Measurements from ENCODE around the gene CABYR. TPM values are rescaled to one million over a fixed set of nuclear protein-coding genes. Genes with fewer than 3 reads are reported as not detected.

The CABYR gene
- total RNA-seq, 1 donor from 2014 or later = 2.8 TPM

DNA sequence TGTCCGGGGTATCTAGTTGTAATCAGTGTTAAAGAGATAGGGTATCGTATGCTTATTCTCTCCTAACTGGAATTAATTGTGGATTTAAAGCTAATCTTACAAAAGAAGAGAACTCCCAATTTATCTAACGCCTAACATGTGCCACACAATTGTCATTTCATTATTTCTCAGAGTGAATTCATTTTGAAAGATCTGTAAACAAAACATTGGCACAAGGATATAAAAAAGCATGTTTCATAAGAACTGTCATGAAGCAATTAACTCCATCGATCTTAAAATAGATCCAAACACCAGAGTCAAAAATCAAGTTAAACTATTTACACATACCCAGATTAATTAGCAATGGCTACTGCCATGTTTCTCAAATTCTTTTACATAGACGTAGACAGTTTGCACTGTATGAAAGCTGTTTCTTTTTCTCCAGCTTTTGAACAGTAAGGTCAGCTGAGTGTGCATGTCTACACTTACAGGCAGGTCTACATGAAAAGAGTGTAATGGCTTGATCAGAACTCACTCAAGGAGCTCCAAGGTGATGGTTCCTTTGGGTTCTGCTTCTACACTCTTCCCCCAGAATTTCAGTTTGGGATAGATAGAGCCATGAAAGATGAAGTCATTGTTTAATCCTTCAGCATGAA is 38.8 kb downstream of the CABYR start:
- H3K4me3 Mint-ChIP-seq = peak overlapping the region; percentile 79
- H3K9me3 Mint-ChIP-seq = no peaks in the 10 kb centered on the region
- peaks cover 18% of the 10 kb centered on the region for H3K4me1 Mint-ChIP-seq
- DNase-seq (no peak), ATAC-seq (ENCODE audit: low read depth) (no peak)
- no peaks in the 10 kb centered on the region for H3K27me3 Mint-ChIP-seq
- H3K36me3 Mint-ChIP-seq (ENCODE audit: low read depth) = no peaks in the 10 kb centered on the region
- intact Hi-C loops (cut with micrococcal nuclease) = loop anchor here (1.0 to 5.0 kb wide), 4 partner anchors 12 to 250 kb away; partner anchors contain the start of gene IMPACT
- ChIA-PET CTCF (interaction anchor here (1.0 to 4.0 kb wide), 12 partner anchors 11 to 311 kb away, joined by 3 to 42 read pairs (median 4); no protein-coding TSS in a partner anchor), POLR2A (interaction anchor here (0.7 to 2.1 kb wide), 4 partner anchors 38 to 314 kb away, joined by 3 to 8 read pairs (median 6); partner anchors contain the start of genes CABYR and IMPACT)
- TF ChIP-seq, protein P1, sequence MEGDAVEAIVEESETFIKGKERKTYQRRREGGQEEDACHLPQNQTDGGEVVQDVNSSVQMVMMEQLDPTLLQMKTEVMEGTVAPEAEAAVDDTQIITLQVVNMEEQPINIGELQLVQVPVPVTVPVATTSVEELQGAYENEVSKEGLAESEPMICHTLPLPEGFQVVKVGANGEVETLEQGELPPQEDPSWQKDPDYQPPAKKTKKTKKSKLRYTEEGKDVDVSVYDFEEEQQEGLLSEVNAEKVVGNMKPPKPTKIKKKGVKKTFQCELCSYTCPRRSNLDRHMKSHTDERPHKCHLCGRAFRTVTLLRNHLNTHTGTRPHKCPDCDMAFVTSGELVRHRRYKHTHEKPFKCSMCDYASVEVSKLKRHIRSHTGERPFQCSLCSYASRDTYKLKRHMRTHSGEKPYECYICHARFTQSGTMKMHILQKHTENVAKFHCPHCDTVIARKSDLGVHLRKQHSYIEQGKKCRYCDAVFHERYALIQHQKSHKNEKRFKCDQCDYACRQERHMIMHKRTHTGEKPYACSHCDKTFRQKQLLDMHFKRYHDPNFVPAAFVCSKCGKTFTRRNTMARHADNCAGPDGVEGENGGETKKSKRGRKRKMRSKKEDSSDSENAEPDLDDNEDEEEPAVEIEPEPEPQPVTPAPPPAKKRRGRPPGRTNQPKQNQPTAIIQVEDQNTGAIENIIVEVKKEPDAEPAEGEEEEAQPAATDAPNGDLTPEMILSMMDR (IDR thresholded peaks at IDR 0.05) = no peak
- peak overlapping the region; percentile 95 for H3K27ac Mint-ChIP-seq

DNA sequence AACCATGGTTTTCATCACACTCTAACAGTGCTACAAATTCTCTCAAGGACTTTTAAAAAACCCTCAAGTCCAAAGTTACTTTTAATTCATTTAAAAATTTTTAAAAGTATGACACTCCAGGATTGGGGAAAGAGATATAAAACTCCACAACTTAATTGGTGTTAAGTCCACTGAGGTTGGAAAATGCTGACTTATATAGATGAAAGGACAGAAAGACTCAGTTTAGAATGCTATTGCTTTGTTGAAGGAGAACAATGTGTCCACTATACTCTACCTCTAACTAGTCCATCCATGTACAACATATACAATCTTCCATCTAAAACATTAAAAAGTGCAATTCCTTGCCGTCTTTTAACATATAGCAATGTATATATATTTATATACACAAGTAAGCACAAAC is 41.2 kb downstream of the CABYR start:
- no peaks in the 10 kb centered on the region for H3K27me3 Mint-ChIP-seq
- H3K27ac Mint-ChIP-seq = no peak overlapping the region
- H3K4me3 Mint-ChIP-seq = no peak overlapping the region
- no peaks in the 10 kb centered on the region for H3K9me3 Mint-ChIP-seq
- H3K4me1 Mint-ChIP-seq = peaks cover 18% of the 10 kb centered on the region
- POLR2A ChIA-PET = no interaction called here
- TF ChIP-seq, protein P1 (IDR thresholded peaks at IDR 0.05) = no peak
- no peaks in the 10 kb centered on the region for H3K36me3 Mint-ChIP-seq (ENCODE audit: low read depth)
- no peak for DNase-seq
- ATAC-seq (ENCODE audit: low read depth) = no peak
- intact Hi-C loops (cut with micrococcal nuclease) = no loop called here
- CTCF ChIA-PET = no interaction called here

DNA sequence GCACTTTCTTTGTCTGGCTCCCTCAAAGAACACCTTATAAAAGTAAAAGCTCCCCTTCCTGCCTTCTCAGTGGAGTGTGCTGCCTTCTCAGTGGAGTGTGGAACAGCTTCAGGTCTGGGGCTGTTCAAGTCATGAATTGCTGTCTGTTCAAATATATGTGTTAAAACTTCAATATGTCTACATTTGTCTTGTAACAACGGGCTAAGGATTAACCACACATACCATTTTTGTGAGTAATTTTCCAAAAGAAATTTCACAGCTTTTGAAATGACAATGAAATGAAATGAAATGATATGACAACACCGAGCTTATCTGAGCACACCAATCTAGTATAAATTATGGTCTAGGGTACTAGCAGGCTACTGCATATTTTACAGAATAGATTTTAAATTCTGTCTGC is 42.9 kb downstream of the CABYR start:
- Mint-ChIP-seq H3K9me3 (no peaks in the 10 kb centered on the region), H3K4me1 (peaks cover 13% of the 10 kb centered on the region), H3K4me3 (no peak overlapping the region), H3K27ac (no peak overlapping the region), H3K36me3 (ENCODE audit: low read depth) (no peaks in the 10 kb centered on the region), H3K27me3 (no peaks in the 10 kb centered on the region)
- no peak for ATAC-seq (ENCODE audit: low read depth)
- TF ChIP-seq, protein P1 (IDR thresholded peaks at IDR 0.05) = no peak
- CTCF ChIA-PET = no interaction called here
- intact Hi-C loops (cut with micrococcal nuclease) = no loop called here
- POLR2A ChIA-PET = interaction anchor here (0.6 kb wide), 1 partner anchor 1024 kb away, joined by 6 read pairs; no protein-coding TSS in a partner anchor
- no peak for DNase-seq

DNA sequence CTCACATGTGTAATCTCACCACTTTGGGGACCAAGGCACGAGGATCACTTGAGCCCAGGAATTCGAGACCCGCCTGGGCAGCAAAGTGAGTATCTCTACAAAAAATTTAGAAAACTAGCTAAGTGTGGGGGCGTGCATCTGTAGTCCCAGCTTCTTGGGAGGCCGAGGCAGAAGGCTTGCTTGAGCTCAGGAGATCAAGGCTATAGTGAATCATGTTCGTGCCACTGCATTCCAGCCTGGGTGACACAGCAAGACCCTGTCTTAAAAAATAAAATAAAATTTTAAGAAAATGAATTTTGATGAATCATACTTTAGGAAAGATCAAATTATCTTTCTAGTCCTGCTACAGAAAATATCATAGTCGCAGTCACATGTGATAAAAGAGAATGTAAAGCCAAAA is 46.9 kb downstream of the CABYR start:
- Mint-ChIP-seq H3K27me3 (peaks cover 9% of the 10 kb centered on the region), H3K9me3 (no peaks in the 10 kb centered on the region), H3K4me3 (no peak overlapping the region), H3K36me3 (ENCODE audit: low read depth) (no peaks in the 10 kb centered on the region), H3K4me1 (peaks cover 21% of the 10 kb centered on the region), H3K27ac (no peak overlapping the region)
- DNase-seq (no peak), ATAC-seq (ENCODE audit: low read depth) (no peak)
- TF ChIP-seq, protein P1 (IDR thresholded peaks at IDR 0.05) = no peak
- POLR2A ChIA-PET = no interaction called here
- CTCF ChIA-PET = interaction anchor here (1.5 kb wide), 1 partner anchor 9 kb away, joined by 3 read pairs; no protein-coding TSS in a partner anchor
- intact Hi-C loops (cut with micrococcal nuclease) = no loop called here

DNA sequence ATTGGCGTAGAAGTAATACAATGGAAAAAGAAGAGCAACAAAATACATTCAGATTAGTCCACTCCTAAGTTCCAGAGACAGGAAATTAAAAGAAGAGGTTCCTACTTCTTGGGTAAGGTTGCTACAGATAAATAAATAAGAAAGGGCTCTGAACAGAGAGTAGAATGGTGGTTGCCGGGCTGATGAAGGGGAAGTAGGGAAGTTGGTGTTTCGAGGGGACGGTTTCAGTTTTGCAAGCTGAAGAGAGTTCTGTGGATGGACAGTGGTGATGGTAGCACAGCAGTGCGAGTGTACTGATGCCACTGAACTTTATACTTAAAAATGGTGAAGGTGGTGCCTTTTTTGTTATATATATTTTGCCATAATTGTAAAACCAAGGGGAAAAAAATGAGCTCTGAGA is 48.2 kb downstream of the CABYR start:
- peak; percentile 61 for ATAC-seq (ENCODE audit: low read depth)
- peak overlapping the region; percentile 27 for H3K27ac Mint-ChIP-seq

More for the DNA sequence above, 48.2 kb downstream of the CABYR start:
- DNase-seq = no peak
- Mint-ChIP-seq H3K9me3 (no peaks in the 10 kb centered on the region), H3K4me1 (peaks cover 21% of the 10 kb centered on the region), H3K4me3 (peak overlapping the region; percentile 68), H3K36me3 (ENCODE audit: low read depth) (no peaks in the 10 kb centered on the region), H3K27me3 (peaks cover 9% of the 10 kb centered on the region)
- intact Hi-C loops (cut with micrococcal nuclease) = no loop called here
- TF ChIP-seq, protein P1 (IDR thresholded peaks at IDR 0.05) = no peak
- ChIA-PET POLR2A (interaction anchor here (0.5 to 1.5 kb wide), 3 partner anchors 10 to 1340 kb away, joined by 3 to 4 read pairs (median 4); partner anchors contain the start of gene CABYR), CTCF (interaction anchor here (1.0 to 3.5 kb wide), 3 partner anchors 8 to 49 kb away, joined by 3 to 28 read pairs (median 5); partner anchors contain the start of gene CABYR)

Measured in activated B cell treated with CpG ODN at 0.5 μM for 24 hours (primary cell).